AG04450 (cell line): Measurements from ENCODE around the gene PACSIN2. TPM values are rescaled to one million over a fixed set of nuclear protein-coding genes. Genes with fewer than 3 reads are reported as not detected.

Experiments
- CTCF ChIA-PET: fragments of 300-600, 350-600 bp; formaldehyde crosslinking; extraction: SDS; loops from one replicate; lab custom pipeline; 2022; ENCODE audit warnings: antibody characterized with exemption, inconsistent platforms; lab: Charles Lee
- POLR2A ChIA-PET: fragments of 350-600 bp; formaldehyde crosslinking; extraction: SDS; loops from one replicate; lab custom pipeline; 2021; ENCODE audit warnings: antibody characterized with exemption, inconsistent platforms; lab: Yijun Ruan, JAX
- DNase-seq: peaks from one replicate; pipeline ENCODE4 v3.0.0-alpha.2; 2011; ENCODE audit warnings: low read depth, low spot score
- H3K27ac ChIP-seq: one replicate; pipeline ENCODE4 v1.5.1; 2012; ENCODE audit warnings: low read depth, low read length, control low read depth
- H3K27me3 ChIP-seq: one replicate; pipeline ENCODE4 v1.6.0; 2012; ENCODE audit warnings: low read length; ENCODE audit not compliant: control insufficient read depth, insufficient read depth
- H3K4me3 ChIP-seq: 2 replicates; pipeline ENCODE4 v1.5.1; 2011; ENCODE audit warnings: mild to moderate bottlenecking, low read depth, low read length, control low read depth
- H3K9me3 ChIP-seq: 2 replicates; pipeline ENCODE4 v1.5.1; 2012; ENCODE audit warnings: low read length; ENCODE audit not compliant: control insufficient read depth, insufficient read depth
- polyA plus RNA-seq: library from polyadenylated mRNA; depleted of rRNA; stranded (reverse); fragments of >200 nt; gene quantifications from 2 replicates; pipeline ENCODE4 v1.2.3, GENCODE V29; 2011
- TF ChIP-seq, protein P1 (sequence below): IDR thresholded peaks from 2 replicates; pipeline ENCODE4 v1.5.1; 2011; ENCODE audit warnings: low read depth, low read length, control low read depth, inconsistent platforms

The PACSIN2 gene
- polyA plus RNA-seq, 1 experiment, result 59.6 TPM

DNA sequence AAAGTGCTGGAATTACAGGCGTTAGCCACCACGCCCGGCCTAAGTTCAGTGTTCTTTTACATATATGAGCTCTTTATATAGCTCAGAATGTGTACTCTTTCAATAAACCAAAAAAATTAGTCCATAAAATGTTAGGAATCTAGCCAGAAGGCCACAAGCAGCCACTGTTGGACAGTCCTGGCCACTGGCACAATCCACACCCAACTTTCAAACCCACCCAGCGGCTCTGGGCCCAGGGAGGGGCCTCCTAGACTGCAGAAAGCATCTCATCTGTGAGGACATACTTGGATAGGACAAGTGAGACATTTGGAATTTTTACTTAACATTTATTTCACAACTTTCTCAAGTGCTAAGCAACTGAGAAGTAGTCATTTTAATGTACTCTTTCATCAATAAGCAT lies 6.4 kb downstream of the PACSIN2 start:
- ChIA-PET POLR2A (interaction anchor here (1.1 kb wide), 1 partner anchor 13 kb away, joined by 3 read pairs; no protein-coding TSS in a partner anchor), CTCF (interaction anchor here (0.9 kb wide), 1 partner anchor 25 kb away, joined by 3 read pairs; no protein-coding TSS in a partner anchor)
- no peak overlapping the region for H3K4me3 ChIP-seq
- H3K27me3 ChIP-seq, result no peaks in the 10 kb centered on the region
- DNase-seq, result no peak
- no peak overlapping the region for H3K27ac ChIP-seq
- no peaks in the 10 kb centered on the region for H3K9me3 ChIP-seq
- TF ChIP-seq, protein P1, sequence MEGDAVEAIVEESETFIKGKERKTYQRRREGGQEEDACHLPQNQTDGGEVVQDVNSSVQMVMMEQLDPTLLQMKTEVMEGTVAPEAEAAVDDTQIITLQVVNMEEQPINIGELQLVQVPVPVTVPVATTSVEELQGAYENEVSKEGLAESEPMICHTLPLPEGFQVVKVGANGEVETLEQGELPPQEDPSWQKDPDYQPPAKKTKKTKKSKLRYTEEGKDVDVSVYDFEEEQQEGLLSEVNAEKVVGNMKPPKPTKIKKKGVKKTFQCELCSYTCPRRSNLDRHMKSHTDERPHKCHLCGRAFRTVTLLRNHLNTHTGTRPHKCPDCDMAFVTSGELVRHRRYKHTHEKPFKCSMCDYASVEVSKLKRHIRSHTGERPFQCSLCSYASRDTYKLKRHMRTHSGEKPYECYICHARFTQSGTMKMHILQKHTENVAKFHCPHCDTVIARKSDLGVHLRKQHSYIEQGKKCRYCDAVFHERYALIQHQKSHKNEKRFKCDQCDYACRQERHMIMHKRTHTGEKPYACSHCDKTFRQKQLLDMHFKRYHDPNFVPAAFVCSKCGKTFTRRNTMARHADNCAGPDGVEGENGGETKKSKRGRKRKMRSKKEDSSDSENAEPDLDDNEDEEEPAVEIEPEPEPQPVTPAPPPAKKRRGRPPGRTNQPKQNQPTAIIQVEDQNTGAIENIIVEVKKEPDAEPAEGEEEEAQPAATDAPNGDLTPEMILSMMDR, result no peak

DNA sequence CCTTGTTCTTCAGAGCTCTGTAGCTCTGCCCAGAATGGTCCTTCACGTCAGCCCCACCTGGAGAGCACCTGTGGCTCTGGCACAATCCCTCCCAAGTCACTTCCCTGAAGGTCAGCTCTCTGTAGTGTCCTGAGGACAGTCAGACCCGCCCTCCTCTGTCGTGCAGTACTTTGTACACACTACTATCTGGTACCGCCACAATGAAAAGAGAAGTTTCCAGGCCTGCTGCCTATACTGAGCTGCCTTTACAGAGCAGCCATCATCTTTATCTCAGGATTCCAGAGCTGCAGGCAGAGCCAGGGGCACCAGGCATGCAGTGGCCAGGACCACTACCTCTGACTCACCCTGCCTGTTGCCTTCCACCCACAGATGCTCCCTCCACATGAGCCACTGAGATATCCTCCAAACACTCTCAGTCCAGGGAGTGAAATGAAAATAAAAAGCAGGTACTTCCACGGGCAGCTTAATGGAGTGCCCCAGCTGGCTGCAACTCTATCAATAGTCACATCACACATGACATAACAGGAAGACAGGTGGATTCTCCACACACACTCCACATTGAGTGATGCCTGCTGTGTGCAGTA lies 7.3 kb downstream of the PACSIN2 start:
- no peak for DNase-seq
- Histone ChIP-seq H3K9me3 (no peaks in the 10 kb centered on the region), H3K27ac (no peak overlapping the region), H3K4me3 (no peak overlapping the region), H3K27me3 (no peaks in the 10 kb centered on the region)
- POLR2A ChIA-PET, result interaction anchor here (1.1 kb wide), 1 partner anchor 13 kb away, joined by 3 read pairs; no protein-coding TSS in a partner anchor
- TF ChIP-seq, protein P1, result no peak
- CTCF ChIA-PET, result no interaction called here

- H3K4me3 ChIP-seq, result no peak overlapping the region
- H3K27me3 ChIP-seq, result no peaks in the 10 kb centered on the region
- TF ChIP-seq, protein P1, result no peak
- DNase-seq, result no peak
- ChIA-PET POLR2A (no interaction called here), CTCF (no interaction called here)
- no peak overlapping the region for H3K27ac ChIP-seq
- H3K9me3 ChIP-seq, result no peaks in the 10 kb centered on the region
Observed at GRCh38 chr22:43006753-43007152, 8.2 kb downstream of the PACSIN2 start.

GRCh38 chr22:43006016-43006505 lies 8.9 kb downstream of the PACSIN2 start:
- H3K27me3 ChIP-seq, result no peaks in the 10 kb centered on the region
- CTCF ChIA-PET, result no interaction called here
- no peak overlapping the region for H3K4me3 ChIP-seq
- no peaks in the 10 kb centered on the region for H3K9me3 ChIP-seq
- H3K27ac ChIP-seq, result no peak overlapping the region
- TF ChIP-seq, protein P1, result no peak
- no peak for DNase-seq
- POLR2A ChIA-PET, result interaction anchor here (0.7 to 0.9 kb wide), 2 partner anchors 11 to 76 kb away, joined by 3 to 4 read pairs; no protein-coding TSS in a partner anchor

- CTCF ChIA-PET, result interaction anchor here (1.0 kb wide), 1 partner anchor 29 kb away, joined by 3 read pairs; no protein-coding TSS in a partner anchor
- POLR2A ChIA-PET, result interaction anchor here (0.7 to 1.1 kb wide), 3 partner anchors 10 to 75 kb away, joined by 3 to 4 read pairs (median 4); partner anchors contain the start of gene PACSIN2
- no peak overlapping the region for H3K27ac ChIP-seq
- TF ChIP-seq, protein P1, result no peak
- no peaks in the 10 kb centered on the region for H3K9me3 ChIP-seq
- no peak overlapping the region for H3K4me3 ChIP-seq
- DNase-seq, result no peak
- H3K27me3 ChIP-seq, result no peaks in the 10 kb centered on the region
Observed at GRCh38 chr22:43005106-43005505, 9.8 kb downstream of the PACSIN2 start.
